ENCODE data around the gene ASTE1. TPM values are rescaled to one million over a fixed set of nuclear protein-coding genes. Genes with fewer than 3 reads are reported as not detected.

Gene ASTE1
- total and polyA plus RNA-seq, 2 donors (not counting 1 experiment from before 2014, with no cell fraction given), result 6.3 to 6.6 TPM

GRCh38 chr3:130976706-130977105, 49.9 kb downstream of the ASTE1 start:
- Histone ChIP-seq H3K4me3 (replicated peaks in 1 of 4; ENCODE audit: control extremely low read depth in 1 of 4, insufficient read depth in 1 of 4, low read depth in 3 of 4, low read length in 4 of 4) (no peak overlapping the region), H4K20me1 (ENCODE audit: control insufficient read depth, extremely low read depth, insufficient read depth, low read length) (no peaks in the 10 kb centered on the region), H3K27me3 (ENCODE audit: control insufficient read depth, insufficient read depth, low read length) (no peaks in the 10 kb centered on the region), H2AFZ (ENCODE audit: low read length) (no peak overlapping the region), H3K36me3 (ENCODE audit: control insufficient read depth, insufficient read depth, low read length) (peaks cover 5% of the 10 kb centered on the region), H3K4me2 (ENCODE audit: extremely low read depth, insufficient read depth, low read length) (no peak overlapping the region), H3K27ac (ENCODE audit: insufficient read depth, low read length) (no peak overlapping the region), H3K9ac (ENCODE audit: insufficient read depth, low read length) (no peak overlapping the region), H3K4me1 (ENCODE audit: control insufficient read depth, extremely low read depth, insufficient read depth, low read length) (no peaks in the 10 kb centered on the region), H3K9me3 (ENCODE audit: control insufficient read depth, insufficient read depth, low read depth, low read length) (no peaks in the 10 kb centered on the region), H3K79me2 (ENCODE audit: control insufficient read depth, insufficient read depth, low read length) (no peaks in the 10 kb centered on the region)
- TF ChIP-seq EZH2 (IDR thresholded peaks at IDR 0.05; ENCODE audit: low read length, missing control alignments) (no peak), CTCF (conservative IDR thresholded peaks at IDR 0.05 in 1 of 2, IDR thresholded peaks at IDR 0.05 in 1 of 2; ENCODE audit: low read depth in 1 of 2, low read length in 2 of 2) (no peak)
- no peak for DNase-seq (ENCODE audit: low read depth in 2 of 2)

GRCh38 chr3:130975251-130975650, 51.4 kb downstream of the ASTE1 start:
- H3K27me3 ChIP-seq (ENCODE audit: control insufficient read depth, insufficient read depth, low read length), result no peaks in the 10 kb centered on the region
- no peak overlapping the region for H3K9ac ChIP-seq (ENCODE audit: insufficient read depth, low read length)
- no peak overlapping the region for H3K27ac ChIP-seq (ENCODE audit: insufficient read depth, low read length)
- TF ChIP-seq CTCF (conservative IDR thresholded peaks at IDR 0.05 in 1 of 2, IDR thresholded peaks at IDR 0.05 in 1 of 2; ENCODE audit: low read depth in 1 of 2, low read length in 2 of 2), result no peak
- TF ChIP-seq EZH2 (IDR thresholded peaks at IDR 0.05; ENCODE audit: low read length, missing control alignments), result no peak
- no peak overlapping the region for H3K4me2 ChIP-seq (ENCODE audit: extremely low read depth, insufficient read depth, low read length)
- no peaks in the 10 kb centered on the region for H3K4me1 ChIP-seq (ENCODE audit: control insufficient read depth, extremely low read depth, insufficient read depth, low read length)
- H2AFZ ChIP-seq (ENCODE audit: low read length), result no peak overlapping the region
- H3K36me3 ChIP-seq (ENCODE audit: control insufficient read depth, insufficient read depth, low read length), result peaks cover 5% of the 10 kb centered on the region
- H3K4me3 ChIP-seq (replicated peaks in 1 of 4; ENCODE audit: control extremely low read depth in 1 of 4, insufficient read depth in 1 of 4, low read depth in 3 of 4, low read length in 4 of 4), result no peak overlapping the region
- no peak for DNase-seq (ENCODE audit: low read depth in 2 of 2)
- no peaks in the 10 kb centered on the region for H3K79me2 ChIP-seq (ENCODE audit: control insufficient read depth, insufficient read depth, low read length)
- H3K9me3 ChIP-seq (ENCODE audit: control insufficient read depth, insufficient read depth, low read depth, low read length), result no peaks in the 10 kb centered on the region
- no peaks in the 10 kb centered on the region for H4K20me1 ChIP-seq (ENCODE audit: control insufficient read depth, extremely low read depth, insufficient read depth, low read length)

GRCh38 chr3:130974201-130974600, 52.4 kb downstream of the ASTE1 start:
- Histone ChIP-seq H3K36me3 (ENCODE audit: control insufficient read depth, insufficient read depth, low read length) (peaks cover 6% of the 10 kb centered on the region), H3K4me1 (ENCODE audit: control insufficient read depth, extremely low read depth, insufficient read depth, low read length) (no peaks in the 10 kb centered on the region)

More at GRCh38 chr3:130974201-130974600, 52.4 kb downstream of the ASTE1 start:
- H3K9me3 ChIP-seq (ENCODE audit: control insufficient read depth, insufficient read depth, low read depth, low read length), result no peaks in the 10 kb centered on the region
- no peak for DNase-seq (ENCODE audit: low read depth in 2 of 2)
- no peaks in the 10 kb centered on the region for H4K20me1 ChIP-seq (ENCODE audit: control insufficient read depth, extremely low read depth, insufficient read depth, low read length)
- no peaks in the 10 kb centered on the region for H3K79me2 ChIP-seq (ENCODE audit: control insufficient read depth, insufficient read depth, low read length)
- no peaks in the 10 kb centered on the region for H3K27me3 ChIP-seq (ENCODE audit: control insufficient read depth, insufficient read depth, low read length)
- H3K4me3 ChIP-seq (replicated peaks in 1 of 4; ENCODE audit: control extremely low read depth in 1 of 4, insufficient read depth in 1 of 4, low read depth in 3 of 4, low read length in 4 of 4), result no peak overlapping the region
- H3K27ac ChIP-seq (ENCODE audit: insufficient read depth, low read length), result no peak overlapping the region
- TF ChIP-seq CTCF (conservative IDR thresholded peaks at IDR 0.05 in 1 of 2, IDR thresholded peaks at IDR 0.05 in 1 of 2; ENCODE audit: low read depth in 1 of 2, low read length in 2 of 2), result no peak
- no peak for TF ChIP-seq EZH2 (IDR thresholded peaks at IDR 0.05; ENCODE audit: low read length, missing control alignments)
- no peak overlapping the region for H2AFZ ChIP-seq (ENCODE audit: low read length)
- no peak overlapping the region for H3K4me2 ChIP-seq (ENCODE audit: extremely low read depth, insufficient read depth, low read length)
- no peak overlapping the region for H3K9ac ChIP-seq (ENCODE audit: insufficient read depth, low read length)
